SKM-1 treated with dmso at 0.1 percent for 144 hours (cell line): Measurements from ENCODE around the gene RHOU.

ENCODE experiments used
- DNase-seq: peaks from one replicate; lab custom pipeline; 2025; ENCODE audit not compliant: unreplicated experiment; lab: John Stamatoyannopoulos, UW

RHOU gene

DNA sequence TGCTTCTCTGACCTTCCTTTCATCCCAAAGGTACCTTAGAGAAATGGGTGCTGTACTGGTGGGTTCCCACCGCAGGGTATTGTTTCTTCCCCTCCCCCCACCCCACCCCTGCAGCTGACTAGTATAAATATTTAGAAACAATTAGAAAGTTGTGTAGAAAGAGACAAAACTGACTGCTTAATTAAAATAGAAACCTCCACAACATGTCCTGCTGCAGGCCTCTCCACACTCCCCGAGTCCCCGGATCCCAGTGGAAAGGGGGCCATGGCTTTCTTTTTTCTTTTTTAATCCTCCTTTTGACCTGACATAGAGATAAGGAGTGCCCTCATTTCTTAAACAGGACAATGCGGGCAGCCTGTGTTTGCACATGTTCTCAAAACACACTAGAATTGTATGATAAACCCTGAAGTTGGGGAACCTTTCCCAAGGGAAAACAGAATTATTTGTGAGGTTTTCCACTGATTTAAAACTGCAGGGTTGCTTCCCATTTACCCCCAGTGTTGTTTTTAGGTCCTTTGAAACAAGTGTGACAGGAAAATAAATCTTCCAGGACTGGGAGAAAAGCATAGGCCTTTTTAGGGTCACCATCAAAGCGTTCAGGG, 1.7 kb downstream of the RHOU start:
- DNase-seq, result no peak

DNA sequence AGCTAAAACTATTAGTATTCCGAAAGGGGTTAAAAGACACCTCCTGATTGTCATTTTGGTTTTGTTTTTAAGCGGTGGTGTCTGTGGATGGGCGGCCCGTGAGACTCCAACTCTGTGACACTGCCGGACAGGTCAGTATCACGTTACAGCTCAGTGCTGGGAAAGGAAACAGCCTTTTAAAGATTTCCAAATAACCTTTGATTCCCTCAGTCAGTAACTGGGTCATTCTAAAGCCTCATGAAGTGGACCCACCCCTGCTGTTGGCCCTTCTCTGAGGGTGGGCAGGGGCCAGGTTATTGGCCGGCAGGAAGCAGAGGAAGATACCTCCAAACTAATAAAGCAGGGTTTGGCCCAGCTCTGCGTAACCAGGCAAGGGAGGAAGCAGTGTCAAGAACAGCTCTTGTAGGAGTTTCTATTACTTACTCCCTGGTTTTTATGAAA, 2.3 kb downstream of the RHOU start:
- no peak for DNase-seq

DNA sequence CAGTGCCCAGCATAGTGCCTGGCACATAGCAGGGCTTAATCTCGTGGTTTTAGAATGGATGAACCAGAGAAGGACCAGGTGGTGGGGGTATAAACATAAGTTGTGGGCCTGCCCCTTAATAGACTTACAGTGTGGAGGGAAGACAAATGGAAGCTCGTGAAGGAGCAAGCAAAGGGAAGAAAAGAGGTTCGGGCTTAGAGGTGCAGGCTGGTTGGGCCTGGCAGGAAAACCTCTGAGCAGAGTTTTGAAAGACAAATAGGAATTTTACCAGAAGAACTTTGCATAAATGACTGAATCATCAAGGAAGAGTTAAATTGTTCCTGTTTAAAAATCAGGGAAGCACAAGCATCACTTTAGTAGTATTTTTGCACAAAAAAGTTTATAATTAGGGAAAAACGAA, 4.5 kb downstream of the RHOU start:
- no peak for DNase-seq

DNA sequence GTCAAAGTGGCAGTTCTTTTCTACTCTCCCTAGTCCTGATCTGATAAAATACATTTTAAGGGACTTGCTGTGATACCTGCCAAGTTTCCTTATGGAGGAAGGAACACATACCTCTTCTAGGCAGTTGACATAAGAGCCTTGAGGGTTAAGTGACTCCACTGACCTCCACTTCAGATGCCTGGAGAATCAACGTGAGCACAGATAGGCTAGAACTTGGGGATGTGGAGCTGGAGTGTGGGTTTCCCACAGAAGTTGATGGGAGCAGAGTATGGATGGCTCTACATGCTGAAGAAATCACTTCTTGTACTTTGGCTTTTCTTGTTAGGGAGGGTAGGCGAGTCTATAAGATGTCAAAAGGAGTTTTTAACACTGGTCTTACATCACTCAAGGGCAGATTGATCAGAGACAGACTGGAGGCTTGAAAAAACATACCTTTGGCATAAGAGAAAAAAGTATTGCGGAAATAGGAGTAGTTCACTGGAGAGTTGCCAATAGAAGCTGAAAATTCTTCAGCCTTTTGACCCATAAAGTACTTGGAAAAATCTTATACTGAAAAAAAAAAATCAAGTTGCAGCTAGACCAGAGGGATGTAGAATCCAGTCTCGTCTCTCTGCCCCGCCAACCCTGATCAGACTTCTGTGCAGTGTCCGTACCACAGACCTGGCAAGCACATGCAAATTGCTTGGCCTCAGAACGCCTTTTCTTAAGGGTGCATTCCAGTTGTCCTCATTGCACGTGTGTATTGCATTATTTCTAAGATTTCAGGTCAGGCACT, 5.5 kb downstream of the RHOU start:
- DNase-seq, result no peak

DNA sequence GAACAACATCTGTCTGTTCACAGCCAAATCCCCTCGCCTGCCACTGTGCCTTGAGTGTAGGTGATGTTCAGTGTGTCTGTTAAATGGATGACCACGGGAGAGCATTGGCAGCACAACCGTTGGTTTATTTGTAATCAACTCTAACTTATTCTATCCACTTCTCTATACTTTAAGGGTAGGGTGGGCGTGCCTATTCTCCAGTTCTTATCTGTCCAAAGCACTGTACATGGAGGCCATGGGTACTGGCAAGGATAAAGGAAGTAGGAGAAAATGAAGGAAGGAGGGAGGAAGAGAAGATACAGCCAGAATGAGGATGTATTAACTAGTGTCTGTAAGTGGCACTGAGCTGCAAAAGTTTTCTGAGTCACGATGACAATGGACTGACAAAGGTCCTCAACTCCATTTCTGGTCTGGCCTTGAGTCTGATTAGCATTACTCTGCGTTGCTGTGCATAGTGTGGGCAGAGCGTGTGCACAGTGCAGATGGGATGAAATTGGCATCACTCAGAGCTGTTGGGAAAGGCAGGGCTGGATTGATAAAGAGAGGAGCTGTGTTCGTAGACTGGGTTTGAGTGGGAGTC, 7.1 kb downstream of the RHOU start:
- DNase-seq, result no peak

DNA sequence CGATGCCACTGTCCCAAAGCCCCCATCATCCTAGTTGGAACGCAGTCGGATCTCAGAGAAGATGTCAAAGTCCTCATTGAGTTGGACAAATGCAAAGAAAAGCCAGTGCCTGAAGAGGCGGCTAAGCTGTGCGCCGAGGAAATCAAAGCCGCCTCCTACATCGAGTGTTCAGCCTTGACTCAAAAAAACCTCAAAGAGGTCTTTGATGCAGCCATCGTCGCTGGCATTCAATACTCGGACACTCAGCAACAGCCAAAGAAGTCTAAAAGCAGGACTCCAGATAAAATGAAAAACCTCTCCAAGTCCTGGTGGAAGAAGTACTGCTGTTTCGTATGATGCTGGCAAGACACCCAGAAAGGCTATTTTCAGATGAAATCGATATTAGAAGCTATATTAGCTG, 8.1 kb downstream of the RHOU start:
- DNase-seq, result no peak

DNA sequence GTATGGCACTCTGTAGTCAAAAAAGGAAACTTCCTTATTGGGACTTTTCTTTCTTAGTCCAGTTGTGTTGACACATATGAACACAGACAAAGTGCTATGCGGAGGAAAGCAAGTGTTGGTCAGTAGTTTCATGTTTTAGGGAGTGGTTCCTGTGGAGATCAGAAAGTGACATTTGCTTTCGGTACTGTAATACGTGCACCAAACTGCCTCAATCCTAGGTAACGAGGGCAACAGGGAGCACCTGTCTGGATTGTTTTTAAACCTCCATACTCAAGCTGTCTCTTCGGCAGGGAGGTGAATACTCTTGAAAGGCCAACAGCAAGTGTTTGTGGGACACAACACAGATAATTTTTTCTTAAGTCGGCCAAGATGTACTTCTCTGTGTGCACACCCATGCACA, 9.1 kb downstream of the RHOU start:
- DNase-seq, result no peak

DNA sequence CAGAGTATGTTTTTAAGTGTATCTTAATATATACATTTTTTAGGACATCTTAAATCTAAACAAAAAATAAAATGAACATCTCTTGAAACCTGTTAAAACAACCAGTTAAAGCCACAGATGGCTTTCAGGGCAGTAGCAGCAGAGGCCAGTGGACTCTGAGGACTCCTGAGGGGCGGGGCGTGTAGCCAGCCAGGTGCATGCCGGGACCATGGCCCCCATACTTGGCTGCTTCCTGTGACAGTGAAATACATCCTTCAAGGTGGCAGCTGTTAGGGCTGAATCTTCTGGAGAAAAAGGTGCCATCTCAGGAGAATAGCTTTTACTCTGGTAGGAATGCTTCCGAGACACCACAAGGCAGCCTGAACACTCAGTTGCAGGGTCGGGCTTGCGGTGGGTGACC, 9.6 kb downstream of the RHOU start:
- no peak for DNase-seq

DNA sequence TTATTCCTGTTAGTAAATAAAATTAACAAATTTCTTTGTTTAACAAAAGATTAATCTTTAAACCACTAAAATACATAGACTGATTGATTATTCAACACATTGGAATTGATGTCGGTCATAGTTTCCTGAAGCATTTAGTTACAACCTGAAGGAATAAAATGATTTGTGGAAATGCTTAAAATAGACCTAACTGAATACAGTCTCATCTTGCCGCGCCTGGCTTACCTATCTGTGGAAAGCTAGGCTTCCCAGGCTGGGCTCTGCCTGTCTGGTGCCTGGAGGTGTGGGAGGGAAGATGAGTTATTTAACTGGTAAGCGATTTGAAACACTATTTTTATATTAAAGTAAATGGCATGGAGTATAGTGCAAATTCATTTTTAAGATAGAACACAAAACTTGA, 10.2 kb downstream of the RHOU start:
- DNase-seq, result no peak

DNA sequence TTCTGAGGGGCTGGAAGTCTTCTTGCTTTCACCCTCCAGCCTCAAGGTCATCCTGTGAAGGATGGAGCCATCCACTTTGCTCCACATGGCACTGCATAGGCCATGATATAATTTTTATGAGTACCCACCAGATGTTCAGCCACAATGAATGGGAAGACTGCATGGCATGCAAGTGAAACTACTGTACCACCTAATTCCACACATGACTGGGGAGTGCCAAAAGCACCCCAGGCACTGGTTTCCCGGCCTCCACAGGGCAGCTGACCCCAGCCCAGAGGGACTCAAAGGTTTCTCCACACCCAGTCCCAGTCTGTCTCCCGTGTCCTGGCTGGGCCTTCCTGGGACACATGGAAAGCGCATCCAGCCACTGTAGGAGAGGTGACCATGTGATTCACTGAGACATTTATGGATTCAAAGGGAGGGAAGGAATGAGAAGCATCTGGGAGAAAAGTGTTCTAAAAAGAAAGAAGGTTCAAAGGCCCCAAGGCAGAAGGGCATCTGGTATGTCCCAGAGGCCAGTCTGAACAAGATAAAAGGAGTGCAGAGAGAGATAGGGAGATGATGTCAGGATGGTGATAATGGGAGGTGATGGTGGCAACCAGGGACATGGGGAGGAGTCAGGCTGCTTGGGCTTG, 12.1 kb downstream of the RHOU start:
- DNase-seq, result no peak

DNA sequence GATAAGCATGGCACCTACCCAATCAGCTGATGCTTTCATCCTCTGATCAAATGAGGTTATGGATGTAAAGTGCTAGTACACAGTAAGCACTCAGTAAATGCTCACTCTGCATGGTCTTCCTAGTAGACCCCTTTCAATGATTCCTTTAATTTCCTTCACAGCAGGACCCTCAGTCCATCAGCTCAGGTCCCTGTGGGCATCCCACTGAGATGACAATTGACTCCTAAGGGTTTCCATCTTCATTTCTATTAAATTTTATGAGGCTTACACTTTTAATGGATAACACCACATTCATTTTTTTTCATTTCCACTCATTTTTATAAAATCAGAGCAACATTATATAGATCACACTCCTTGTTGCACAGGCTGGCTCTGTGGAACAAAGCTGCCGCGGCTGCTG, 12.8 kb downstream of the RHOU start:
- no peak for DNase-seq

DNA sequence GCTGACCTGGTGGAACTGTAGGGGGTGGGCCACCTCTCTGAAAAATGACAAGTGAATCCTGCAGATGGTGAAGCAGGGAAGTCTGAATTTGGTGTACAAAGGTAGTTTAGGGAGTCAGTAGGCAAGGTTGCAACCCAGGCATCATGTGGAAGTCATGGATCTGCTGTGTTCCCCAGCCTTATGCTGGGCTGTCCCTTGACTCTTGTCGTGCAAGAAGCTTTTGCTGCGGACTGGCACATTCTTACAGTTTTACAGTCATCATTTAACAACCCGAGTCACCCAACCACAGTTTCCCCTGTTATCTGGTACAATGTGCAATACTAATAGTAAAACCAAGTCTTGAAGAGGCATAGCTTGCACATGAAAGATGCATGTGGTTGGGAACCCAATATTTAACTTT, 13.2 kb downstream of the RHOU start:
- no peak for DNase-seq

DNA sequence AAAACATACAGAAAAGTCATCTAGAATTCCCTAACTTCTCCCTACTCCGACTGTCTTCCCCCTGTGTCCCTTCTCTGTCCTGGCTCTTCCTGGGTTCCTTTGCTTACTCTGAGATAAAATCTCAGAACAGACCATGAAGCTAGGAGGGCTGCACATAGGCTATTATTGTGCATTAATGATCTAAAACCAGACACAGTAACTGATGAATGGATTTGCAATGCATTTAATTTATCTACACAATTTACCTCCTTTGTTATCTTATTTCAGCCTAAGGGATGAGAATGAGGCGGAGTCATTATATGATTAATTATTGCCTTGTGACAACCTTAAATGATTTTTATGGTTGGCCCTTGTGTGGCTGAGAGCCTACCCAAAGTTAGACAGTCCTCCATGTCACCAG, 14.5 kb downstream of the RHOU start:
- no peak for DNase-seq

DNA sequence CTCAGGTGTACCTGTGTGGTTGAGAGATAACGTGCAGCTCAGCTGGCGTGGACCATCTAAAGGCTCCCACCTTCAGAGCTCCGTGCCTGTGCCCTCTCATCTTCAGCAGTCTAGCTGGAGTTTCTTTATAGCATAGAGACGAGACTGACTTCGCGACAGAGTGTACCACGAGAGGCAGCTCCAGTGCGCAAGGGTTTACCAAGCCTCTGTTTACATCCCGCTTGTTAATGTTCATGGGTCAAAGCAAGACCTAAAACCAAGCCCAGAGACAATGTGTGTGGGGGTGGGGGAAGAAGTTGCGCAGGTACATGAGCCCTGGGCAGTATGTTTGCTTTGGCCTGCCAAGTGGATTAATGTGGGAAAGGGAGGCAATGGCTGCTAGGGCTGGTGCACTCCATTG, 15.6 kb downstream of the RHOU start:
- no peak for DNase-seq

DNA sequence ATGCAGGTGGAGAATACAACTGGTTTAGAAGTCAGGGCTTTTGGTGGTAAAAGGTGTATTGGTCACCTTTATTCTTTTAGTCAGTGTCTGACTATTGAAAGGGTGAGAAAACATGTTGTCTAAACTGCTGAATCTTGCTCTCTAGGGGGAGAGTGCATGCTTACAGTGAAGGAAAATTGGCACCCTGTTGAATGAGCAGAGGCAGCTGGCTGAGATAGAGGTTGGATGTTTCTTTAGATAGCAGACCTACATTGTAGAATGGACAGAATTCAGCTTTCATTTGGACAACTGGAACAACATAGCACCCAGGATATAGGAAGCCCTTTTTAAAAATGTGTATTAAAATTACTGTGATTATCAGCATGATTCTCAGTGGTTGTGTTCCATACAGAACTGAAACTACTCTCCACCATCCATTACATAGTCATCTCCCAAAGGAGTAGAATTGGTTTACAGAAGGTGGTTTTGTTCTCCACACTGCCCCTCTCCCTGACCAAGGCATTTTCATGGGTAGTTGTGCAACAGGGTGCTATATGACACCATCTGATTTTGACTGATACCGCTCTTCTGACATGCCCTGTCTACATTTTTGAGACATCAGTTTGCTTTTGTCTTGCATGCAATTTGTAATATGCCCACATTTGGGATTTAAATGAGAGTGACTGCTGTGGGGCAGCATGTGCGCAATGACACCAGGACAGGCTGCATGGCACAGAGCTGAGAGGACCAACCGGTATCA, 16.2 kb downstream of the RHOU start:
- DNase-seq, result peak; percentile 18

DNA sequence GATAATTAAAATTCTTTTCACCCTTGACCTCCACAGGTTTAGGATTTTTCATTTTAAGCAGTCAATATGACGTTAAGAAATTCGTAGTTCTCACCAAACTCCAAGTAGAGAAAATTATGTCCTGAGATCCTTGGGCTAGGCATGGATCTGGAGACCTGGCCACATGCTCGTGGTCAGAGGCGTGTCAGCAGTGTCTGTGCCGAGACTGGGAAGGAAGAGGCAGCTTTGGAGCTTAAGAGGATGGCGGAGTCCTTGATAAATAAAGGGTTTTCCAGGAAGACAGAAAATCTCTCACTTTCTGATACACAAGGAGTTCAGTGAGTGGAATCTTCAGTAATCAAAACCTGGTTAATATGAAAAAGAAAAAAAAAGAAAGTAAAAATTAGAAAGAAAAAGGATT, 17.0 kb downstream of the RHOU start:
- DNase-seq, result no peak

DNA sequence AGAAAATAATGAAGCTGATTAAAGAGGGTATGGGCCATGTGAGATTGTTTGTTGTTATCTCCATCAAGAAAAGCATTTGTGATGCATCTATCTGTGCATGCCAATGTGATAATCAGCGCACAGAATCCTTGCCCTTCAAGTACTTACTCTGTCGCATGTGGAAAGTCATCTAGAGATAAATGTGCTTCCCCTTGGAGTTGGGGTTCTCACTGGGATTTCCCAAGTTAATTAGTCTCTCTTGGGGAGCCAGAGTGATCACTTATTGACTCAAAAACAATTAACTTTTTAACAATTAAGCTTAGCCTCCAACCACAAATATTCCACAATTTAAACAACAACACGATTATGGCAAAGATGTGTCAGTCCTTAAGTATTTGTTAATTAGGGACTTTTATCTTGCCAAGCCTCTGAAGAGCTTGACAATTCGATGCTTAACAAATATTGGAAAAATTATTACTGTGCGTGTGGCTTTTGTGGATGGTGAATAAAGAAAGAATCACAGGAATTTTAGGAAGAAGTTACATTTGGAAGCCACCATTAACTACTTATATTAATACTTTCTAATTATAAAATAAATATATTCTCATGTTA, 17.5 kb downstream of the RHOU start:
- DNase-seq, result no peak

DNA sequence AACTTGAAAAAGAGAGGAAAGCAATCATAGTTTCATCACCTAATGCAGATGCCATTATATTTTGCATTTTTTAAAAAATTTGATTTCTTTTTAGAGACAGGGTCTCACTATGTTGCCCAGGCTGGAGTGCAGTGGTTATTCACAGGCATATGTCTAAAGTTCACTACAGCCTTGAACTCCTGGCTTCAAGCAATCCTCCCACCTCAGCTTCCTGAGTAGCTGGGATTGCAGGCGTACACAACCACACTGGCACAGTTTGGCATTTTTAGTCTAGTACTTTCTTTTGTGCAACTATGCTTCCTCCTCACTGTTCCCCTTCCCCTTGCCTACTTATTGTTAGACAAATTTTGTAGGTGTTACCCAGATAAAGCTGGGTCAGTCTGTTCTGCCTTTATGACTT, 18.0 kb downstream of the RHOU start:
- DNase-seq, result no peak

DNA sequence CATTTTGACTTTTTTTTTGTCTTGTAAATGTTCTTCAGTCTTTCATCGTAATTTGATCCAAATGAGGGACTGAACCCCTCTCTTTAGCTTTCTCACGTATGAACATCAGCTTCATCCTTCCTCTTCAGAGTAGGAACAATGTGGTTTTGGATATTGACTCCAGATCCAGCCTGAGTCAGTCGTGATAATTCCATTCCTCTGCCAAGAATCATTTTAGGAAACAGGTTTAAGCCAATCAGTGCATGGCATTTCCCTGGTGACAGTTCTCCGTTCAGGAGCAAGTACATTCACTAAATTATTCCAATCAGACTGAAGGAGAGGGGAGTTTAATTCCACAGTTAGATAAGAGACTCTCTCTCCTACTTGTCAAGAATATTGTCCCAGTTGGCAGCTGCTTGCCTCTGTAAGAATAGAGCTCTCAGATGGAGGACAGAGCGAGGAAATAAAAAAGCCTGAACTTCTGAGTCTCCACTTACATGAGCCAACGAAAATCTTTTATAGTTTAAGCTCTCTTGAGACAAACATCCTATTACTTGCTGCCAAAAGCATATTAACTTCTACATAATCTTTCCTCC, 18.6 kb downstream of the RHOU start:
- DNase-seq, result no peak

DNA sequence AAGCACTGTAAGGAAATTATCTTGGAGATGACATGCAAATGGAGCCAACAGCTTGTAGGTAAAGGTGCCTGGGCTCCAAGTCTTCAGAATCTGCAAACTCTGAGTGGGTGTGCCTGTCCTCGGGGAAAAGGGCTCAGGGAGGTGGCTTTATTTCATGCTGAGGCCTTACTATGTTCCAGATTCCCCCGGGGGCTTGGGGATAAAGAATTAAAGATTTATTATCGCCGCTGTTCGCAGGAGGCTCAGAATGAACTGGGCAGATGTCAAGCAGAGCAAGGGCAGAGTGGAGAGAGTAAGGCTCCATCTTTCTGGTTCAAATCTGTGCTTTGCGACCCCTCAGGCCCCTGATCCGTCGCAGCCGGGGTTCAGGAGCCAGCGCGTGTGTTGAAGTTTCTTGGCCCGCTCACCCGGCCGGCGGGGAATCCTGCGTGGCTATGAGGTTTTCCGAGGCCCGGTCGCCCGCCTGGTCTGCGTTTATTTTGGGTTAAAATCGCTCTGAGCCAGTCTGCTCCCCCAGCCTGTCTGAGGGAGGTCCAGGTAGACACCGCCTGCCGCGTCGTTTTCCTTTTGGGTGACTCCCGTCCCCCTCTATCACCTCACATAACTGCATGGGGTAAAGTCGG, 19.5 kb downstream of the RHOU start:
- DNase-seq, result no peak
